ENCODE results near the gene FABP7. TPM values are rescaled to one million over a fixed set of nuclear protein-coding genes. Genes with fewer than 3 reads are reported as not detected.

Gene FABP7
- total RNA-seq, 1 donor from 2014 or later, result not detected

DNA sequence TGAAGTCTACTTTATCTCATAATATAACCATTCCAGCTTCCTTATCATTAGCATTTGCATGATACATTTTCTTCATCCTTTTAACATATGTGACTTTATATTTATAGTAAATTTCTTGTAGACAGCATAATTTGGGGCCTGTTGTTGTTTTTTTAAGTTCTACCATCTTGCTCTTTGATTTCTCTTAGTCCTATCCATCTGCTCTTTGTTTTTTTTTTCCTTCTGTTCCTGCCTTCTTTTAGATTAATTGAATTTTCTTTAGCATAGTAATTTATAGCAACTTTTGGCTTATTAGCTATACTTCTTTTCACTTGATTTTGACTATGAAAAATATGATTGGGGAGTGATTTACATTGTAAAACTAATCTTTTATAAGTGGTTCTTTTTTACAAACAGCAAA is 19.2 kb upstream of the FABP7 start:
- ATAC-seq, result no peak

DNA sequence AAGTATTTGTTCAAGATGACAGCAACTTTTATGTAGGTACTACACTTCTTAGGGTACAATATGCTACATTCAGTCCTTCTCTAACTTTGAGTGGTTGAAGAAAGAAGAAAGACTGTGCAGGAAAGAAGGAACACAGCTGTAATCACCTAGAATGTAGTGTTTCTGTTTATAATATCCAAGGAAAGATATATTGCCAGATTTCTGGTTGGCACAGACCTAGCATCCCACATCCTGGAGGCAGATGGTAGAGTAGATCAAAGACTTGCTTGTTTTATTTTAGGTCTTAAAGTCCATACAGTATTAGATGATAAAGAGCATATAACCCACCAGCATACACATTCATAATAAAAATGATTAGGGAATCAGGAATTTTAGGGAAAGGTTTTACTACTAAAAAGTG is 13.3 kb upstream of the FABP7 start:
- ATAC-seq, result no peak

DNA sequence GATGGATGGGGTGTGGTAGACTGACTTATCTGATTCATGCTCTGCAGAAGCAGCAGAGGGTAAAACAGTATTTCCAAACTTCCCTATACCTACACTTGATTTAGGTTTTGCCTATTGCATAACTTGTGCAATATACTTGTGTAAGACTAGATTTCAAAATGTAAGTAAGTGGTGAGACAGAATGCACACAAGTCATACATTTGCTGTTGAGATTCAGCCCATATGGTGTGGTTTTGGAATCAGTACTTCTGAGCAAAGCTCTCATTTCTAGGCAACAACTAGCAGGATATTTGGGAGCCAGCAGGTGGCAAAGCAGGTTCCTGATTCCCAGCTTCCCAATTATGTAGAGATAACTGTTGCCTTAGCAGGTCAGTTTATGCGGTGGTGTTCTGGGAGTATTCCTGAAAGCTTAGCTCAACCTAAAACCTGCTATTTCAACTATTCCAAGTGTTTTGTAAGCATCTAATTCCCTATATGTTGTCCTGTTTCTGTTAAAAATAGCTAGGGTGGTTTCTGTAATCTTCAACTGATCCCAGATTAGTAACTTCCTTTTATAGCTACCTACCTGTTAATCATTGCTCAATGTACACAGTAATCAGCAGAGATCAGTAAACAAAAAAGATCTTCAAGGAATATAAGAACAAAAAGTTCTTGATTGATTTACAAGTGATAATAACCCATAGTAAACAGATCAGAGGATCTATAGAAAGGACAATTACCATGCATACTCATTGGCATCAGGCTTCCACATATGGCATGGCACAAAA is 8.5 kb upstream of the FABP7 start:
- ATAC-seq, result peak; percentile 72

DNA sequence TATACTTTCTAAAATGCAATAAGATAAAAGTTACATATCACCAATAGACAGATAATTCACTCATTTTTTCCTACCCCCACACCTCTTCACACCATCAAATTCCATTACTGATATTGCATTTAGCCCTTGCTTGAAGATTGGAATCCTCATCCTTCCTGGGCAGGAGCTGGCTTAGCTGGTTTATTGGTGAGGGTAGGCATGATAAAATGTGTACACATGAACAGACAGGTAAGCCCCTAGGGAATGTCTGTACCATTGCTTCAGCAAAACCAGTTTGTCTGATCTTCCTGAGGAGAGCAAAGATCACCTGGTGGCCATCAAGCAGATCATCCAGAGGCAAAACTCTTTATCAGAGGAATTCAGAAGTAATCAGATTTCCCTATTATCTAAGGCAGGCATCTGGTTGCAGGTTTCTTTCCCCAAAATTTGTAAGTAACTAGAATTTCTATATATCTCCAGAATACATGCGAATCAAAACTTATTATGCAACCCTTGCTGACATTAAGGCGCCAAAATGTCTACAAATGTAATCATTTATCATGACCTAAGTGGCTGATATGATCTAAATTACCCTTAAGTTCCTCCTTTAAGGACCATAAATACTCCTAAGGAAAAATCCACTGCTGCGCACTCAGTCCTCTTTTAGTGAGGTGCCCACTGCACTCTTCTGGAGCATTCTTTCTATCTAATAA is 6.6 kb upstream of the FABP7 start:
- ATAC-seq, result peak; percentile 87

DNA sequence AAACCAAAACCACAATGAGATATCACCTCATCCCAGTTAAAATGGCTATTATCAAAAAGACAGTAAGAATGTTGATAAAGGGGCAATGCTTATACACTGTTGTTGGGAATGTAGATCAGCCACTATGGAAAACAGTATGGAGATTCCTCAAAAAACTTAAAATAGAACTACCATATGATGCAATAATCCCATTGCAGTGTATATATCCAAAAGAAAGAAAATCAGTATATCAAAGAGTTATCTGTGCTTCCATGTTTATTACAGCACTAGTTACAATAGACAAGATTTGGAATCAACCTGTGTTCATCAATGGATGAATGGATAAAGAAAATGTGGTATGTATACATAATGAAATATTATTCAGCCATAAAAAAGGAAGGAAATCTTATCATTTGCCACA is 3.5 kb upstream of the FABP7 start:
- no peak for ATAC-seq

DNA sequence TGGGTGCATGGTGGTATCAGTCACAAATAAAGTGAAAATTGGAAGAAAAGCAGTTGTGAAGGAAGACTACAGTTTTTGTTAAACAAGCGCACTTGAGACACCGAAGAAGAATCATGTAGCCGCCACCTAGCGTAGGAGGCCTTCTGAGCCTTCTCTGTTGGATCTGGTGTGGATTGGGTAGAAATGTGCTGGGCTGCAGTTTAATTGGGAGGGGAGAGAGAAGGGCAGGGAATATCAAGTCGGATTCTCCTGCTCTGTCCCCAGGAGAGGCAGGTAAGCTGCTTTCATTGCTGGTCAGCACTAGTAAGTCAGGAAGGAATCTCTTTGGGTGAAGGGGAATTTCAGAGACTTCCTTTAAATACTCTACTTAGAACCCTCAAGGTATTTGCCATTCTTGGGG is 1.2 kb upstream of the FABP7 start:
- no peak for ATAC-seq

DNA sequence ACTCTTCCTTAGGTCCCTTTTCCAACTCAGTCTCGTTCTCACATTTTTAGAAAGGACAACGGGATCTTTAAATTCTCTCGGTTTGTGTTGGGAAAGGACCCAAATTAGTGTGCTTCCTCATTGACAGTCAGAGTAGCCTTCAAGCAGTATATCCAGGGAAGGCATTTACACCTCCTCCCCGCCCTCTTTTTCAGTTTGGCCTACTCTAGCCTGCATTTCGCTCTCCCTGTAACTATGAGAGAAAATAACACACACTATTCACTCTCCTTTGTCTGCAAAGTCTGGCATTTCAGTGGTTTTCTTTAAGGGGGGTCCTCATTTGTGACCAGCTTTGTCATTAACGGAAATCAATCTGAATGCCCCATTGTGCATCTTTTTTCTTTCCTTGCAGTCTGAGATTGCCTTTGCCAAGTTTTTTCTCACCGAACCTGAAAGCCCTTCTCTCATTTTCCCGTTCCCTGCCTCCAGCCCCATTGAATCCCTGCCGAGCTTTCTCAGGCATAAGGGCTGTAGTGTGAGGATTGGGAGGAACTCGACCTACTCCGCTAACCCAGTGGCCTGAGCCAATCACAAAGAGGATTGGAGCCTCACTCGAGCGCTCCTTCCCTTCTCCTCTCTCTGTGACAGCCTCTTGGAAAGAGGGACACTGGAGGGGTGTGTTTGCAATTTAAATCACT is 393 bp upstream of the FABP7 start:
- no peak for ATAC-seq

DNA sequence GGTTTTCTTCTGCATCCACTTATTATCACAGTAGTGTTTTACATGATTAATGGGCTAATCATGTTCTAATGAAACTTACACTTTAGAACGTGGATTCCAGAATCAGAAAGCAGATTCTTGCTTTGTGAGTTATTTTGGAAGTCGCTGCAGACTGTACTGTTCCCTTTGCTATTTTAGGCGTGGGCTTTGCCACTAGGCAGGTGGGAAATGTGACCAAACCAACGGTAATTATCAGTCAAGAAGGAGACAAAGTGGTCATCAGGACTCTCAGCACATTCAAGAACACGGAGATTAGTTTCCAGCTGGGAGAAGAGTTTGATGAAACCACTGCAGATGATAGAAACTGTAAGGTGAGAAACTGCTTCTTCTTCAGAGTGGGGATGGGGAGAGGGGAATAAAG is 598 bp downstream of the FABP7 start:
- no peak for ATAC-seq

DNA sequence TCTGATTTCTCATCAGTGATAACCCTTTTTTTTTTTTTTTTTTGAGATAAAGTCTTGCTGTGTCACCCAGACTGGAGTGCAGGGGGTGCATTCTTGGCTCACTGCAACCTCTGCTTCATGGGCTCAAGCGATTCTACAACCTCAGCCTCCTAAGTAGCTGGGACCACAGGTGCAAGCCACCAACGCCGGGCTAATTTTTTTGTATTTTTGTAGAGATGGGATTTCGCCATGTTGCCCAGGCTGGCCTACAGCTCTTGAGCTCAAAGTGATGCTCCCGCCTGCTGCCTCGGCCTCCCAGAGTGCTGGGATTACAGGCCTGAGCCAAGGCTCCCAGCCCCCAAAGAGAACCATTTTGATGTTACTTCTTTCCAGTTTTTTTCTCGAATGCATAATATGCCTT is 2.2 kb downstream of the FABP7 start:
- ATAC-seq, result no peak

DNA sequence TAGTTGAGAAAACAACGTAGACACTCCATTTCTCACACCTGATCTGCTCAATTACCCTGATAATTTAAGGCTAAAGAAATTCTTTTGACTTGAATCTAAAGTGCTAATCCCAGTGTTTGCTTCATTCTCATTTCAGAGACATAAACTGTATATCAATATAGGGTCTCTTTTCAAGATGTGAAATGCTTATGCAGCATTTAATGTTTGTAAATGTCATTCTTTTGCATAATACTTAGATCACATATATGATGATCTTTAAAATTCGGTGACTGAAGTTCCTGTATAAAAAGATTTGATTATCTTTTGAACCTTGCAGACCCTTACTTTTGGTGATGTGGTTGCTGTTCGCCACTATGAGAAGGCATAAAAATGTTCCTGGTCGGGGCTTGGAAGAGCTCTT is 3.9 kb downstream of the FABP7 start:
- no peak for ATAC-seq

DNA sequence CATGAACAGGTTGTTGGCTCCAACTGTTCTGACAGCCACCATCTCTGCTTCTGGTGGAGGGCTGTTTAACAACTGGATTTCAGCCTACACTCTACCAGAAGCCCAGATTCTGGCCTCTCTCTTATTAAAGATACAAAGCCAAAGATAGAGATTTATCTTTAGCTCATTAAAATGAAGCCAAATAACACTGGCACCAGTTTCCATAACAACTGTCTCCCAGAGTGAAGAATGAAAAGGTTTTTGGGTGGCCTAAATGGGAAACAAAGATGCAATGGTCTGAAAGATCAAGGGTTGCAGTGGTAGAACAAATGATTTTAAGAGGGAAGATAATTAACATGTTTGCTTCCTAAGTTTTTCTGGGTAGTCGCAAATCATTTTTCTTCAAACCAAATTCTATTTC is 6.4 kb downstream of the FABP7 start:
- ATAC-seq, result no peak

DNA sequence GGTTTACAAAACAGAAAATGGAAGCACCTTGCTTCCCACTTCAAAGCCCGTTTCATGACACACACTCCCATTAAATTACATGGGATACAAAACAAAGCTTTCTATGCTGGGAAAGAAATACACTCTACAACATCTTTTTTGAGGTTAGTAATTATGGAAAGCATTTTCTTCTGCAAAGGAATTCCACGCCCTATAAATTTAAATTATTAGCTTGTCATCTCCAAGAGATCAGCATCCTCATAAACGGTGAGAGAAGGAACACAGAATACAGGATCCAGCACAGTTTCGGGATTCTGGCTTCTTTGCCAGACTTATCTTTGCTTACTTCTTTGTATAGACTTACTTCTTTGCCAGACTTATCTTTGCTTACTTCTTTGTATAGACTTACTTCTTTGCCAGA is 8.2 kb downstream of the FABP7 start:
- no peak for ATAC-seq

DNA sequence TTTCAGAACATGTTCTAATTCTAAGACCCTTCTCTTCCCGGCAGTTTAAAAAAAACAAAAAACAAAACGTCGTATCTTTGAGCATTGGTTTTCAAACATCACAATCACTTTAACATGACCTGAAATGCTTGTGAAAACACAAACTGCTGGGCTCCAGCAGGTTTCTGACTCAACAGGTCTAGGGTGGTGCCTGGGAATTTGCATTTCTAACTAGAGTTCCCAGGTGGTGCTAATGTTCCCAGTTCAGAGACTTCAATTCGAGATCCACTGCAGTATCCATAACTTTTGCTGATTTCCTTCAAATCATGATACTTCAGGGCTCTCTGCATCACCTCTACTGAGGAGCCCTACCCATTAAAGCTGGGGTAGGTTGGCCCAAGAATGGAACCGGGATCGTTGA is 8.7 kb downstream of the FABP7 start:
- ATAC-seq, result no peak

DNA sequence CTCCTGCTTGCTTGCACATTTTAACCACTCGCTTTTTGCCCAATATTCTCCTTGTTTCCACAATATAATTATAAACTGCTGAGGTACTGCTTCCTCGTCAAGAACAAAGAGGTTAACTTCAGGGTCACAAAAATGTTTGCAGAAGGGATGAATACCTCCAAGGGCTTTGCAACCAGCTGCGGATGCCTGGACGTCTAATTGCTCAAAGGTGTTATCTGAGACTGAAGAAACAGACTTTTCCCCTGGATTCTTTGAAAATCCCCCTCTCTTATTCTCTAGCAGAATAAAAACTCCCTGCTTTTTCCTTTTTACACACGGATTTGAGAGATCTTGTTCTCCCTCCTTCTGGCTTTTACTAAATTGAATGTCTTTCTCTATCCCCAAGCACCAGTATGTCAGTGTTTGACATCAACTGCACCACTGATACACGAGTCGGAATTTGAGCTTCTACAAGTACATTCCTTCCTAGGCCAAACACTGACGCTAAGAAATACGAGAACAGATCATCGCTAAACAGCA is 9.2 kb downstream of the FABP7 start:
- ATAC-seq, result no peak

DNA sequence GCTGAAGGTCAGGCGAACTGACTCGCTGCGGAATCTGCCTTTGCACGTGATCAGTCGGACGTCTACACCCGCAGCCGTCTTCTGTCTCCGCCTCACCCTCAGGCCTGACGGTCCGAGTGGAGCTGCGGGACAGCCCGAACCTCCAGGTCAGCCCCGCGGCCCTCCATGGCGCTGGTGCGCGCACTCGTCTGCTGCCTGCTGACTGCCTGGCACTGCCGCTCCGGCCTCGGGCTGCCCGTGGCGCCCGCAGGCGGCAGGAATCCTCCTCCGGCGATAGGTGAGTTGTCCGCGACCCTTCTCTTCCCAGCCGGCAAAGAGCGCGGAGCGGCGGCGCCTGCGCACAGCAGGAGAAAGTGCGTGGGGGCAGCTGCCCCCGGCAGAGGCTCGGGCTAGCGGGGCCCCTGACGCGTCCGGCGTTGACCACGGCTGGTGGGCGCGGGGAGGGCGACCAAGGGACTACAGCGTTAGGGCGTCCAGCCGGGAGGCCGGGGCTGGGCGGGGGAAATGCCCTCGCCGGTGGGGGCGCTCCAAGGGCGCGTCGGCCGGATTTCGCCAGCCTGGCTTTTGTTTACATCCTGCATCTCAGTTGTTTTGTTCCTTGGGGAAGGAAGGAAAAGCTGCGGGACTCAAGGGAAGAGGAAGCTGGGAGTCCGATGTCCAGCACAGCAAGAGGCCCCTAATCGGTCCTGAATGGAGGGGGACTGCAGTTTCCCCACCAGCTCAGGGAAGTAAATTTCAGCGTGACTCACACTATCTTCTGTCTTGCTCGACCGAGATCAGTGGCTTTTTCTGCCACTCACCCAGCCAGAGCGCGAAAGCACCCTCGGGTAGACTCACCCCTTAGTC is 9.9 kb downstream of the FABP7 start, which contains the start of gene SMPDL3A:
TSS of gene SMPDL3A (plus strand) at position 77 of the 846 bp plus-strand sequence. CDS start at position 166, 89 bp downstream.
- peak; percentile 77 for ATAC-seq

DNA sequence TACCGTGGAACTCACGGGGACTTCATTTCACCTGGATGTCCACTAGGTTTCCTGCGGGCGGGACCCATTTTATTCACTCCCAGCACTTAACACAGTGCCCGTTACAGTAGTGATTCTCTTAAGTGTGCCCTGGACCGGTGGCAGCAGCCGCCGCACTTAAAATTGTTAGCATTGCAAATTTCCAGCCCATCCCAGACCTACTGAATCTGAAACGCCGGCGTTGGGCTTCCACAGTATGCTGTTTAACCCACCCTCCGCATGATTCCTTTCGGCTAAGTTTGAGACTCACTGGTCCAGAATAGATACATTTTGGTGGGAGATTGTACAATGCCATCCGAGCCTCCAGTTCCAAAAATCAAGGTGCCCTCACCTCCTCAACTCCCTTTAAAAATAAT is 10.5 kb downstream of the FABP7 start:
- no peak for ATAC-seq

DNA sequence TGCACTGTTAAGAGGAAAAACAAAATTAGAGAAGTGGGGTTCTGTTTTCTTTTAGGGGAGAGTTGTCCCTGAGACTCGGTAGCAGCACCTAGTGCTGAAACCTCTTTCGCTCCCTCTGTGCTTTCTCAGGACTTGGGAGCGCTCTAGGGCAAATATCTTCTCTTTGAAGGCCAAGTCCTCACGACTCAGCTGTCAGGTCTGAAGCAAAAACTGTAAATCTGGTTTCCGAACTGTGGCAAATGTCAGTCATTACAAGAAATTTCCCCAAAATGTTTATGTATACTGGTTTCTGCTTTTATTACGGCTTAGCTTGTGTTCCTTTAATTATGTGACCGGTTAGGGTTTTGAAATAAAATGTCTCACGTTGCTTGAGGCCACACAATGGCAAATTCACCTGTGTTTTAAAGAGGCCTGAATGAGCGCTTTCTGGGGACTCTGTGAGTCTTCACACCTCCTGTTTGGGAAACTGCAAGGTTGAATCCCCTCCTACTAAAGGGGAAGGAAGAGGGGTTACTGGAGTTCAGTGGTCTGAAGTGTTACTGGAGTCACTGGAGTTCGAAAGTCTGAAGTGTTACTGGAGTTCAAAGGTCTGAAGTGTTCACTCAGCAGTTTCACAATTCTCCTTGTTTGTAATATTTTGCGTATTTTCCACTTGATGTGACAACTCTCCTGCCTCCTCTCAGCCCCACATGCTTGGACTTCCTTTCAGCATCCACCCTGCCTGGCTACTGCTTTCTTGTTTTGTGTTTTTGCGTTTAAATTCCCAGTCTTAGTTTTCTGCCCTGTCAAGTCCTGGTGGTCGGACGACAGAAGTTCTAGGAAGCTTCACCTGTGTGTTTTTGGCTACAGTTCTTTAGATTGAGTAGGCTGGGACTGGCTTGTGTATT is 11.2 kb downstream of the FABP7 start:
- peak; percentile 29 for ATAC-seq

DNA sequence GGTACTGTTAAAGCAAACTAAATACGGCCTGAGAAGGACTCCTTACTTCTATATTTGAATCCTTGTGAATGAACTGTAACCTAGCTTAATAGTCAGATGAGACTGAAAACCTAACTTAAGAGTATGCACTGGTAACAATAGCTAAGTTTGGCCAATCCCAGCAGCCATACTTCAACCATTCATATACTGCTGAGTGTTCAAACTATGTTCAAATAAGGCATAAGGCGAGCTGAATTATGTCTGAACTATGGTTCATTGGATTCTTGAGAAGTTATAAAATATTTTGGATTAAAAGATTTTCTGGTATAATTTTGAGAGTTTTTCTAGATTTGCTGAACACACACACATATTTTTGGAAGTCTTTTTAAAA is 11.8 kb downstream of the FABP7 start:
- no peak for ATAC-seq

DNA sequence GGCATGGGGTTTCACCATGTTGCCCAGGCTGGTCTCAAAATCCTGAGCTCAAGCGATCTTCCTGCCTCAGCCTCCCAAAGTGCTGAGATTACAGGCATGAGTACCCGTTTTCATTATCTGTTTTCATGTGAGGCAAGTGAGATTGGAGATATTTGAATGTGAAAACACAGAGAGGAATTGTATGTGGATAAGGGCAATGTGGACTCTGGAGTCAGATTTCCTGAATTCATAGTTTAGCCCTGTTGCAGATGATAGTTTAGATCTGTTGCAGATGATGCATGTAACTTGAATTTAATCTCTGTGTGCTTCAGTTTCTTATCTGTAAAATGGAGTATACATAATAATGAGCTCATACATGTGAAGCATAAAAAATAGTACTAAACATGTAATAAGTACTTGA is 13.2 kb downstream of the FABP7 start:
- ATAC-seq, result no peak

DNA sequence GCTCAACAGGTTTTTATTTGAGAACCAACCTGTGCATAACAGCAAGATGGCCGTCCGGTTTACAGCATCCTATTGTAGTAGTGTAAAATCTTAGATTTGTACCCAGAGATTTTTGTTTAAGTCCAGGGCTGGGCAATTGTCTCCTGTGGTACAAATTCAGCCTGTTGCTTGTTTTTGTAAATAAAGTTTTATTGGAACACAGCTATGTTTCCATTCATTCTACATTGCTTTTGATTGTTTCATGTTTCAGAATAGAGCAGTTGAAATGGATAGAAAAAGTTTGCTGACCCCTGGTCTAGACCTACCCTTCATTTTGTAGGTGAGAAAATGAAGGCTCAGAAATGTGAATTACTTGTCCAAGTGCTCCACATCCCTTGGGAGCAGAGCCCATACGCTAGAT is 18.0 kb downstream of the FABP7 start:
- ATAC-seq, result no peak

DNA sequence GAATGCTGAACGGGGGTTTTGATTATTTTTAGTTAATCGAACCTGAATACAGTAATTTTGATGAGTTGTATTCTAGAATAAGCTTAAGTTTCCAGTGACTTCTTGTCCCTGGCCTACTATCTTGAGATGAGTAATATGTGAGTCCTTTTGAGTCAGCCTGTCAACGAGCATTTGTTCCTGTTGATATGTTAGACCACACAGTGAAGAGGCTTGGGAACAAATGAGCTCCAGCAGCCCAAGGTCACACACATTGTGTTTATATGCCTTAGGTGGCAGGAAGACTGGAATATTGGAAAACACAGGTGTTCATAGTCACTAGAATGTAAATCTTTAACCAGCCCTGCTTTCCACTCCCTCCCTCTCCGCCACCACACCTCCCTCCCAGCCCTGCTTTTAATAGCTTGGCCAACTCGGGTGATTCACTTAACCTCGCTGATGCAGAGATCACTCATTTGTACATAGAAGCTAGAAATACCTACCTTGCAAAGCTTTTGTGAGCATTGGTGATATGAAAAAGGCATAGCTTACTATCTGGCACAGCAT is 18.7 kb downstream of the FABP7 start:
- ATAC-seq, result peak; percentile 85
